Measurements from ENCODE around the gene YPEL1.
"Not testable (repeated sequence)": the region's sequence is repeated elsewhere in the genome, so short reads cannot be mapped to it uniquely, and the experiment has no call there.

Gene YPEL1

GRCh38 chr22:21681566-21682370 lies 53.8 kb downstream of the YPEL1 start:
- DNase-seq, result no peak

- no peak for DNase-seq
These were observed 54.6 kb downstream of the YPEL1 start for GRCh38 chr22:21680830-21681565.

GRCh38 chr22:21679383-21679782 lies 56.2 kb downstream of the YPEL1 start:
- DNase-seq, result no peak

- DNase-seq, result not testable (repeated sequence)
These were observed 56.8 kb downstream of the YPEL1 start for GRCh38 chr22:21678842-21679241.

- no peak for DNase-seq
These were observed 57.8 kb downstream of the YPEL1 start for GRCh38 chr22:21677606-21678443.

GRCh38 chr22:21674638-21675245 lies 60.9 kb downstream of the YPEL1 start:
- no peak for DNase-seq

GRCh38 chr22:21673534-21674321 lies 61.9 kb downstream of the YPEL1 start:
- DNase-seq, result no peak

GRCh38 chr22:21672107-21672629 lies 63.4 kb downstream of the YPEL1 start:
- DNase-seq, result no peak

GRCh38 chr22:21669026-21669425 lies 66.6 kb downstream of the YPEL1 start:
- no peak for DNase-seq

- no peak for DNase-seq
These were observed 68.8 kb downstream of the YPEL1 start for GRCh38 chr22:21666786-21667185.

GRCh38 chr22:21665047-21665851 lies 70.3 kb downstream of the YPEL1 start:
- no peak for DNase-seq

GRCh38 chr22:21663738-21664137 lies 71.9 kb downstream of the YPEL1 start:
- no peak for DNase-seq

GRCh38 chr22:21661991-21662390 lies 73.6 kb downstream of the YPEL1 start:
- no peak for DNase-seq

GRCh38 chr22:21660904-21661303 lies 74.7 kb downstream of the YPEL1 start:
- DNase-seq, result no peak

- DNase-seq, result no peak
These were observed 75.6 kb downstream of the YPEL1 start for GRCh38 chr22:21659864-21660525.

GRCh38 chr22:21657360-21658032 lies 78.1 kb downstream of the YPEL1 start:
- DNase-seq, result peak; percentile 21 to 83 (median 64)

GRCh38 chr22:21657020-21657359 lies 78.6 kb downstream of the YPEL1 start:
- no peak for DNase-seq

- DNase-seq, result no peak
These were observed 82.7 kb downstream of the YPEL1 start for GRCh38 chr22:21652547-21653545.
